Measurements from ENCODE around the gene ATF2. TPM values are rescaled to one million over a fixed set of nuclear protein-coding genes. Genes with fewer than 3 reads are reported as not detected.

Gene ATF2
- total and polyA plus RNA-seq, 9 of the 15 experiments (the other 6 are each of a cell fraction or from before 2014, with no cell fraction given), result 24.2 to 111 (median 45.9) TPM

- TF ChIP-seq, protein P1, sequence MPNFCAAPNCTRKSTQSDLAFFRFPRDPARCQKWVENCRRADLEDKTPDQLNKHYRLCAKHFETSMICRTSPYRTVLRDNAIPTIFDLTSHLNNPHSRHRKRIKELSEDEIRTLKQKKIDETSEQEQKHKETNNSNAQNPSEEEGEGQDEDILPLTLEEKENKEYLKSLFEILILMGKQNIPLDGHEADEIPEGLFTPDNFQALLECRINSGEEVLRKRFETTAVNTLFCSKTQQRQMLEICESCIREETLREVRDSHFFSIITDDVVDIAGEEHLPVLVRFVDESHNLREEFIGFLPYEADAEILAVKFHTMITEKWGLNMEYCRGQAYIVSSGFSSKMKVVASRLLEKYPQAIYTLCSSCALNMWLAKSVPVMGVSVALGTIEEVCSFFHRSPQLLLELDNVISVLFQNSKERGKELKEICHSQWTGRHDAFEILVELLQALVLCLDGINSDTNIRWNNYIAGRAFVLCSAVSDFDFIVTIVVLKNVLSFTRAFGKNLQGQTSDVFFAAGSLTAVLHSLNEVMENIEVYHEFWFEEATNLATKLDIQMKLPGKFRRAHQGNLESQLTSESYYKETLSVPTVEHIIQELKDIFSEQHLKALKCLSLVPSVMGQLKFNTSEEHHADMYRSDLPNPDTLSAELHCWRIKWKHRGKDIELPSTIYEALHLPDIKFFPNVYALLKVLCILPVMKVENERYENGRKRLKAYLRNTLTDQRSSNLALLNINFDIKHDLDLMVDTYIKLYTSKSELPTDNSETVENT (CRISPR knock-in tag; IDR thresholded peaks at IDR 0.05), result peak; percentile 91
- TF ChIP-seq KAT8 (IDR thresholded peaks at IDR 0.05; ENCODE audit: low read depth), result no peak
- TF ChIP-seq ZC3H8 (IDR thresholded peaks at IDR 0.05), result no peak
- TF ChIP-seq RBM39 (optimal IDR thresholded peaks at IDR 0.05; ENCODE audit: low read depth, low read length), result no peak
- TF ChIP-seq ETS1 (conservative IDR thresholded peaks at IDR 0.05; ENCODE audit: control insufficient read depth, low read depth, low read length), result no peak
- TF ChIP-seq LARP7 (IDR thresholded peaks at IDR 0.05), result 0 out of 2 replicates have a peak, but pooled peaks have one; percentile 40
- TF ChIP-seq ZNF57 (CRISPR knock-in tag; IDR thresholded peaks at IDR 0.05), result no peak
- TF ChIP-seq ZEB2 (IDR thresholded peaks at IDR 0.05), result peak; percentile 36; the same call in 1 of the 2 replicates
- TF ChIP-seq MAZ (CRISPR knock-in tag; conservative IDR thresholded peaks at IDR 0.05 in 1 of 2, IDR thresholded peaks at IDR 0.05 in 1 of 2), result peak in 1 of 2 experiments; percentile 9; a peak in 1 of 4 replicates
- no peak for TF ChIP-seq CEBPG (CRISPR knock-in tag; IDR thresholded peaks at IDR 0.05)
- no peak for TF ChIP-seq CEBPG (tag; conservative IDR thresholded peaks at IDR 0.05 in 1 of 2, IDR thresholded peaks at IDR 0.05 in 1 of 2)
- no peak for TF ChIP-seq ZNF586 (CRISPR knock-in tag; conservative IDR thresholded peaks at IDR 0.05)
- TF ChIP-seq LCOR (CRISPR knock-in tag; IDR thresholded peaks at IDR 0.05), result no peak
- TF ChIP-seq ARHGAP35 (IDR thresholded peaks at IDR 0.05; ENCODE audit: partially characterized antibody), result no peak
- TF ChIP-seq CSDE1 (IDR thresholded peaks at IDR 0.05), result no peak
- 0 out of 4 replicates have a peak, but pooled peaks of 1 of the 2 experiments have one; percentile 18 for TF ChIP-seq SIN3A (IDR thresholded peaks at IDR 0.05; ENCODE audit: borderline replicate concordance in 2 of 2, control insufficient read depth in 1 of 2, low read depth in 2 of 2, low read length in 2 of 2)
- no peak for TF ChIP-seq ZNF699 (CRISPR knock-in tag; IDR thresholded peaks at IDR 0.05; ENCODE audit: insufficient replicate concordance)
- no peak for TF ChIP-seq MYC (IDR thresholded peaks at IDR 0.05; ENCODE audit: low read depth, low read length)
- no peak for TF ChIP-seq MYC (CRISPR knock-in tag; IDR thresholded peaks at IDR 0.05; ENCODE audit: borderline replicate concordance, low read depth)
- no peak for TF ChIP-seq BACH1 (tag; IDR thresholded peaks at IDR 0.05)
- TF ChIP-seq E2F3 (CRISPR knock-in tag; IDR thresholded peaks at IDR 0.05), result peak; percentile 64; the same call in 1 of the 2 replicates
- no peak for TF ChIP-seq HOMEZ (CRISPR knock-in tag; IDR thresholded peaks at IDR 0.05)
- TF ChIP-seq CCAR2 (IDR thresholded peaks at IDR 0.05; ENCODE audit: low read depth, low read length), result no peak
- TF ChIP-seq ZZZ3 (IDR thresholded peaks at IDR 0.05), result no peak
Observed at GRCh38 chr2:175168564-175168945, 552 bp upstream of the ATF2 start (continued).
